IMR-90 (cell line): Measurements from ENCODE around the gene S100A2.

Experiments
- CEBPB ChIP-seq: IDR thresholded peaks from 2 replicates; pipeline ENCODE4 v1.6.1; 2012; ENCODE audit warnings: low read depth, low read length, improper control_type of control experiment
- CHD1 ChIP-seq: IDR thresholded peaks from 2 replicates; pipeline ENCODE4 v1.6.1; 2012; ENCODE audit warnings: low read depth, low read length, improper control_type of control experiment
- FOS ChIP-seq: fragments of 150-350 bp; IDR thresholded peaks from 2 replicates; pipeline ENCODE4 v1.6.1; 2016; ENCODE audit warnings: low read depth, low read length
- MAFK ChIP-seq: IDR thresholded peaks from 2 replicates; pipeline ENCODE4 v1.6.1; 2012; ENCODE audit warnings: low read depth, low read length, improper control_type of control experiment
- MAZ ChIP-seq: IDR thresholded peaks from 2 replicates; pipeline ENCODE4 v1.6.1; 2012; ENCODE audit warnings: low read depth, mild to moderate bottlenecking, low read length, improper control_type of control experiment, moderate library complexity, borderline replicate concordance
- NFE2L2 ChIP-seq: fragments of 150-350 bp; IDR thresholded peaks from 2 replicates; pipeline ENCODE4 v1.6.1; 2016; ENCODE audit warnings: low read depth, mild to moderate bottlenecking, low read length
- POLR2A ChIP-seq: IDR thresholded peaks from 2 replicates; pipeline ENCODE4 v1.6.1; 2012; ENCODE audit warnings: mild to moderate bottlenecking, low read depth, low read length
- RAD21 ChIP-seq: IDR thresholded peaks from 2 replicates; pipeline ENCODE4 v1.6.1; 2012; ENCODE audit warnings: low read length, improper control_type of control experiment
- SMC3 ChIP-seq: fragments of 150-350 bp; IDR thresholded peaks from 2 replicates; pipeline ENCODE4 v1.6.1; 2016; ENCODE audit warnings: low read depth, mild to moderate bottlenecking, antibody characterized with exemption, low read length, moderate library complexity
- TF ChIP-seq, protein P1 (sequence below): fragments of 150-350 bp; IDR thresholded peaks from 2 replicates; pipeline ENCODE4 v1.6.1; 2017; ENCODE audit warnings: mild to moderate bottlenecking, antibody characterized with exemption, low read length, low read depth
- TF ChIP-seq, protein P2 (sequence below): conservative IDR thresholded peaks from 2 replicates; pipeline ENCODE4 v1.5.1; 2012; ENCODE audit warnings: mild to moderate bottlenecking, low read depth, low read length, improper control_type of control experiment

DNA sequence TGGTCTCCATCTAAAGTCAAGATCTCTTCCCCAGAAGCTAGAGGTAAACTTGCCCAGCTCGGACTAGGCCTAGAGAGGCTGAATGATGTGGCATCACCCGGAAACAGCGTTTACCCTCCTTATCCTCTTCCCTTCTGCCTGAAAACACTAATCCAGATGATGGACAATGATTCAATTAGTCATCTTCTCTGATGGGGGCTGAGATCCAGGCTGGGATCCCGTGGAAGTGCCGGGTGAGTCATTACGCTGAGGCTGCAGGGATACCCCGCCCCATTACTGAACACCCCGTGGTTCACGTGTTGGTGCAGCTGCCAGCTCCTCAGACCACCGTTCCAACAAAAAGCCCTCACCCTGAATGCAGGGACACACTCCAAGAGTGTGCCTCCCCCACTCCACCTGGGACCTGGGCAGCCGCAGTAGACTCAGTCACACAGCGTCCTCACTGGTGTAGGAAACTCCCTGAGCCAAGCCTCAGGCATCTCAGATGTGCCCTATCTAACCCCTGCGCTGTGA, 31.9 kb downstream of the S100A2 start:
- TF ChIP-seq MAZ (peak; percentile 71; the same call in 1 of the 2 replicates), POLR2A (peak; percentile 83; the same call in 1 of the 2 replicates), NFE2L2 (no peak), CHD1 (peak; percentile 29; the same call in 1 of the 2 replicates), SMC3 (no peak; the same call in 1 of the 2 replicates), CEBPB (no peak), RAD21 (no peak), FOS (peak; percentile 93), MAFK (no peak)
- TF ChIP-seq, protein P1, sequence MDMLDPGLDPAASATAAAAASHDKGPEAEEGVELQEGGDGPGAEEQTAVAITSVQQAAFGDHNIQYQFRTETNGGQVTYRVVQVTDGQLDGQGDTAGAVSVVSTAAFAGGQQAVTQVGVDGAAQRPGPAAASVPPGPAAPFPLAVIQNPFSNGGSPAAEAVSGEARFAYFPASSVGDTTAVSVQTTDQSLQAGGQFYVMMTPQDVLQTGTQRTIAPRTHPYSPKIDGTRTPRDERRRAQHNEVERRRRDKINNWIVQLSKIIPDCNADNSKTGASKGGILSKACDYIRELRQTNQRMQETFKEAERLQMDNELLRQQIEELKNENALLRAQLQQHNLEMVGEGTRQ: peak; percentile 75
- TF ChIP-seq, protein P2, sequence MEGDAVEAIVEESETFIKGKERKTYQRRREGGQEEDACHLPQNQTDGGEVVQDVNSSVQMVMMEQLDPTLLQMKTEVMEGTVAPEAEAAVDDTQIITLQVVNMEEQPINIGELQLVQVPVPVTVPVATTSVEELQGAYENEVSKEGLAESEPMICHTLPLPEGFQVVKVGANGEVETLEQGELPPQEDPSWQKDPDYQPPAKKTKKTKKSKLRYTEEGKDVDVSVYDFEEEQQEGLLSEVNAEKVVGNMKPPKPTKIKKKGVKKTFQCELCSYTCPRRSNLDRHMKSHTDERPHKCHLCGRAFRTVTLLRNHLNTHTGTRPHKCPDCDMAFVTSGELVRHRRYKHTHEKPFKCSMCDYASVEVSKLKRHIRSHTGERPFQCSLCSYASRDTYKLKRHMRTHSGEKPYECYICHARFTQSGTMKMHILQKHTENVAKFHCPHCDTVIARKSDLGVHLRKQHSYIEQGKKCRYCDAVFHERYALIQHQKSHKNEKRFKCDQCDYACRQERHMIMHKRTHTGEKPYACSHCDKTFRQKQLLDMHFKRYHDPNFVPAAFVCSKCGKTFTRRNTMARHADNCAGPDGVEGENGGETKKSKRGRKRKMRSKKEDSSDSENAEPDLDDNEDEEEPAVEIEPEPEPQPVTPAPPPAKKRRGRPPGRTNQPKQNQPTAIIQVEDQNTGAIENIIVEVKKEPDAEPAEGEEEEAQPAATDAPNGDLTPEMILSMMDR: no peak
